ENCODE results near the gene NUMB.

NUMB gene

GRCh38 chr14:73249108-73249507, 209.2 kb downstream of the NUMB start:
- DNase-seq (ENCODE audit: low spot score): no peak
- in situ Hi-C loops (cut with MboI; ENCODE audit: low pct_unique_long_range_greater_than_20kb, low sequenced_read_pairs, unreplicated experiment): no loop called here
- TF ChIP-seq CTCF (IDR thresholded peaks at IDR 0.05; ENCODE audit: extremely low read depth, insufficient read depth, missing control alignments): no peak

GRCh38 chr14:73248108-73248868, 210.1 kb downstream of the NUMB start:
- no peak for TF ChIP-seq CTCF (IDR thresholded peaks at IDR 0.05; ENCODE audit: extremely low read depth, insufficient read depth, missing control alignments)
- in situ Hi-C loops (cut with MboI; ENCODE audit: low pct_unique_long_range_greater_than_20kb, low sequenced_read_pairs, unreplicated experiment): no loop called here
- DNase-seq (ENCODE audit: low spot score): no peak

- no peak for DNase-seq (ENCODE audit: low spot score)
- no peak for TF ChIP-seq CTCF (IDR thresholded peaks at IDR 0.05; ENCODE audit: extremely low read depth, insufficient read depth, missing control alignments)
- in situ Hi-C loops (cut with MboI; ENCODE audit: low pct_unique_long_range_greater_than_20kb, low sequenced_read_pairs, unreplicated experiment): no loop called here
Measured at GRCh38 chr14:73246387-73247150, 211.8 kb downstream of the NUMB start.

- peak; percentile 75 for DNase-seq (ENCODE audit: low spot score)
- in situ Hi-C loops (cut with MboI; ENCODE audit: low pct_unique_long_range_greater_than_20kb, low sequenced_read_pairs, unreplicated experiment): no loop called here
- no peak for TF ChIP-seq CTCF (IDR thresholded peaks at IDR 0.05; ENCODE audit: extremely low read depth, insufficient read depth, missing control alignments)
Measured at GRCh38 chr14:73245480-73246325, 212.6 kb downstream of the NUMB start.

- in situ Hi-C loops (cut with MboI; ENCODE audit: low pct_unique_long_range_greater_than_20kb, low sequenced_read_pairs, unreplicated experiment): no loop called here
- TF ChIP-seq CTCF (IDR thresholded peaks at IDR 0.05; ENCODE audit: extremely low read depth, insufficient read depth, missing control alignments): no peak
- DNase-seq (ENCODE audit: low spot score): no peak
Measured at GRCh38 chr14:73244541-73245290, 213.6 kb downstream of the NUMB start.

GRCh38 chr14:73243748-73244147, 214.6 kb downstream of the NUMB start:
- in situ Hi-C loops (cut with MboI; ENCODE audit: low pct_unique_long_range_greater_than_20kb, low sequenced_read_pairs, unreplicated experiment): no loop called here
- TF ChIP-seq CTCF (IDR thresholded peaks at IDR 0.05; ENCODE audit: extremely low read depth, insufficient read depth, missing control alignments): no peak
- DNase-seq (ENCODE audit: low spot score): no peak

Data from GM13977 (cell line).